ENCODE data around the gene PODXL.

- TF ChIP-seq CTCF (IDR thresholded peaks at IDR 0.05; ENCODE audit: insufficient read depth, low read length) = no peak
- no peak for TF ChIP-seq POLR2AphosphoS5 (IDR thresholded peaks at IDR 0.05; ENCODE audit: low read depth)
- TF ChIP-seq, protein P1, sequence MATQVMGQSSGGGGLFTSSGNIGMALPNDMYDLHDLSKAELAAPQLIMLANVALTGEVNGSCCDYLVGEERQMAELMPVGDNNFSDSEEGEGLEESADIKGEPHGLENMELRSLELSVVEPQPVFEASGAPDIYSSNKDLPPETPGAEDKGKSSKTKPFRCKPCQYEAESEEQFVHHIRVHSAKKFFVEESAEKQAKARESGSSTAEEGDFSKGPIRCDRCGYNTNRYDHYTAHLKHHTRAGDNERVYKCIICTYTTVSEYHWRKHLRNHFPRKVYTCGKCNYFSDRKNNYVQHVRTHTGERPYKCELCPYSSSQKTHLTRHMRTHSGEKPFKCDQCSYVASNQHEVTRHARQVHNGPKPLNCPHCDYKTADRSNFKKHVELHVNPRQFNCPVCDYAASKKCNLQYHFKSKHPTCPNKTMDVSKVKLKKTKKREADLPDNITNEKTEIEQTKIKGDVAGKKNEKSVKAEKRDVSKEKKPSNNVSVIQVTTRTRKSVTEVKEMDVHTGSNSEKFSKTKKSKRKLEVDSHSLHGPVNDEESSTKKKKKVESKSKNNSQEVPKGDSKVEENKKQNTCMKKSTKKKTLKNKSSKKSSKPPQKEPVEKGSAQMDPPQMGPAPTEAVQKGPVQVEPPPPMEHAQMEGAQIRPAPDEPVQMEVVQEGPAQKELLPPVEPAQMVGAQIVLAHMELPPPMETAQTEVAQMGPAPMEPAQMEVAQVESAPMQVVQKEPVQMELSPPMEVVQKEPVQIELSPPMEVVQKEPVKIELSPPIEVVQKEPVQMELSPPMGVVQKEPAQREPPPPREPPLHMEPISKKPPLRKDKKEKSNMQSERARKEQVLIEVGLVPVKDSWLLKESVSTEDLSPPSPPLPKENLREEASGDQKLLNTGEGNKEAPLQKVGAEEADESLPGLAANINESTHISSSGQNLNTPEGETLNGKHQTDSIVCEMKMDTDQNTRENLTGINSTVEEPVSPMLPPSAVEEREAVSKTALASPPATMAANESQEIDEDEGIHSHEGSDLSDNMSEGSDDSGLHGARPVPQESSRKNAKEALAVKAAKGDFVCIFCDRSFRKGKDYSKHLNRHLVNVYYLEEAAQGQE (IDR thresholded peaks at IDR 0.05; ENCODE audit: insufficient replicate concordance, low read depth) = no peak
- TF ChIP-seq SPI1 (IDR thresholded peaks at IDR 0.05; ENCODE audit: borderline replicate concordance, low read depth) = no peak
- TF ChIP-seq GABPA (IDR thresholded peaks at IDR 0.05; ENCODE audit: low read depth) = no peak
Observed at GRCh38 chr7:131562941-131563340, 6.5 kb upstream of the PODXL start.
